Cardiac muscle cell (in vitro differentiated cells and primary cell): ENCODE results near the gene STAT2. TPM values are rescaled to one million over a fixed set of nuclear protein-coding genes. Genes with fewer than 3 reads are reported as not detected.

Experiments
- DNase-seq, 2 donors: peaks; one replicate each; pipeline versions ENCODE4 v3.0.0 to v3.0.0-alpha.2; 2010 to 2017; ENCODE audit warnings: low read depth in 1 of 2, low spot score in 1 of 2
- H3K27ac ChIP-seq: fragments of 200-600 bp; sonication (generic); 2 replicates; pipeline ENCODE4 v1.5.1; 2016
- H3K27me3 ChIP-seq: fragments of 200-600 bp; sonication (generic); 2 replicates; pipeline ENCODE4 v1.6.0; 2016; ENCODE audit warnings: control low read depth
- H3K36me3 ChIP-seq: fragments of 200-600 bp; sonication (generic); 2 replicates; pipeline ENCODE4 v1.5.1; 2016; ENCODE audit warnings: control low read depth
- H3K4me1 ChIP-seq: fragments of 200-600 bp; sonication (generic); 2 replicates; pipeline ENCODE4 v1.8.1; 2017; ENCODE audit warnings: low read depth, mild to moderate bottlenecking, mixed run types
- H3K4me3 ChIP-seq: fragments of 200-600 bp; sonication (generic); 2 replicates; pipeline ENCODE4 v1.5.1; 2016; ENCODE audit warnings: mild to moderate bottlenecking
- H3K9me3 ChIP-seq: fragments of 200-600 bp; sonication (generic); 2 replicates; pipeline ENCODE4 v1.5.1; 2017; ENCODE audit warnings: low read depth, mild to moderate bottlenecking, control low read depth
- polyA plus RNA-seq: library from polyadenylated mRNA; unstranded; fragments of >200 nt; fragmentation: Nextera tagmentation; extraction: Ambion mirVana; gene quantifications from 2 replicates; pipeline ENCODE4 v1.2.1, GENCODE V29; 2016
- total RNA-seq: library from RNA; depleted of rRNA; stranded (reverse); fragments of >200 nt; gene quantifications from 2 replicates; pipeline ENCODE4 v1.2.3, GENCODE V29; 2016
- TF ChIP-seq, protein P1 (sequence below): IDR thresholded peaks from 2 replicates; pipeline ENCODE4 v1.5.1; 2012; ENCODE audit warnings: low read depth, mild to moderate bottlenecking, low read length

STAT2 gene
- total and polyA plus RNA-seq, 2 experiments from 2014 or later, result 56.2 to 78.7 TPM

GRCh38 chr12:56377989-56378316 lies 18.0 kb upstream of the STAT2 start:
- TF ChIP-seq, protein P1, sequence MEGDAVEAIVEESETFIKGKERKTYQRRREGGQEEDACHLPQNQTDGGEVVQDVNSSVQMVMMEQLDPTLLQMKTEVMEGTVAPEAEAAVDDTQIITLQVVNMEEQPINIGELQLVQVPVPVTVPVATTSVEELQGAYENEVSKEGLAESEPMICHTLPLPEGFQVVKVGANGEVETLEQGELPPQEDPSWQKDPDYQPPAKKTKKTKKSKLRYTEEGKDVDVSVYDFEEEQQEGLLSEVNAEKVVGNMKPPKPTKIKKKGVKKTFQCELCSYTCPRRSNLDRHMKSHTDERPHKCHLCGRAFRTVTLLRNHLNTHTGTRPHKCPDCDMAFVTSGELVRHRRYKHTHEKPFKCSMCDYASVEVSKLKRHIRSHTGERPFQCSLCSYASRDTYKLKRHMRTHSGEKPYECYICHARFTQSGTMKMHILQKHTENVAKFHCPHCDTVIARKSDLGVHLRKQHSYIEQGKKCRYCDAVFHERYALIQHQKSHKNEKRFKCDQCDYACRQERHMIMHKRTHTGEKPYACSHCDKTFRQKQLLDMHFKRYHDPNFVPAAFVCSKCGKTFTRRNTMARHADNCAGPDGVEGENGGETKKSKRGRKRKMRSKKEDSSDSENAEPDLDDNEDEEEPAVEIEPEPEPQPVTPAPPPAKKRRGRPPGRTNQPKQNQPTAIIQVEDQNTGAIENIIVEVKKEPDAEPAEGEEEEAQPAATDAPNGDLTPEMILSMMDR, result no peak

DNA sequence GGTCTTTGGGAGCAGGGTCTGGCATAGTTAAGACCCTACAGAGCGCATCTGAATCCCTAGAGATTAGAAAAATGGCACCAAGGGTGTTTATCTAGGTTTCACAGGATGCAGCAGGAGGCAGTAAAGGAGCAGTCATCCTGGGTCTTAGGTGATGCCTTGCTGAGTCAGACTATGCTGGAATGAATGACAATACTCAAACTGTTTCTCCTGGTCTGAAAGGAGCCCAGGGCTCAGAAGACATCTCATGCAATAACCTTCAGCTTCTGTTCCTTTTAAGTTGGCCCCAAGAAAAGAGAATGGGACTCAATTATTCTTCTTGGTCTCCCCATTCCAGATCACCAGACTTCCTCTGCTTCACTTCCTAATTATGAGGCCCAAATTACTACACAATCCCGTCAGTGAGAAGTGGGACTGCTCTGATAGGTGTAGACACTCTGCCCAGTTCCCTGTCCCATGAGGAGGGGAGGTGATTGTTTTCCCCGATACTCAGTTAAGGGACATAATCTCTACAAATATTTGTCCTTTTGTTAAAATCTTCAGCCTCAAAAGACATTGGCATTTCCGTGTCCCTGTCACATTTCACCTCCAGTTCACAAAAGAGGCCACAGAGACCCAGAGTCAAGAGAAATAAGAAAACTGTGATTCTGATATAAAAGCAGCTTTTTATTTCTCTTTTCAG lies 17.5 kb upstream of the STAT2 start:
- no peak overlapping the region for H3K4me3 ChIP-seq
- DNase-seq, result no peak
- TF ChIP-seq, protein P1, result no peak

More at GRCh38 chr12:56377989-56378316, 18.0 kb upstream of the STAT2 start:
- H3K4me3 ChIP-seq, result no peak overlapping the region
- H3K27ac ChIP-seq, result no peak overlapping the region
- no peaks in the 10 kb centered on the region for H3K4me1 ChIP-seq
- H3K36me3 ChIP-seq, result no peaks in the 10 kb centered on the region
- no peak for DNase-seq
- no peaks in the 10 kb centered on the region for H3K9me3 ChIP-seq
- H3K27me3 ChIP-seq, result no peaks in the 10 kb centered on the region

DNA sequence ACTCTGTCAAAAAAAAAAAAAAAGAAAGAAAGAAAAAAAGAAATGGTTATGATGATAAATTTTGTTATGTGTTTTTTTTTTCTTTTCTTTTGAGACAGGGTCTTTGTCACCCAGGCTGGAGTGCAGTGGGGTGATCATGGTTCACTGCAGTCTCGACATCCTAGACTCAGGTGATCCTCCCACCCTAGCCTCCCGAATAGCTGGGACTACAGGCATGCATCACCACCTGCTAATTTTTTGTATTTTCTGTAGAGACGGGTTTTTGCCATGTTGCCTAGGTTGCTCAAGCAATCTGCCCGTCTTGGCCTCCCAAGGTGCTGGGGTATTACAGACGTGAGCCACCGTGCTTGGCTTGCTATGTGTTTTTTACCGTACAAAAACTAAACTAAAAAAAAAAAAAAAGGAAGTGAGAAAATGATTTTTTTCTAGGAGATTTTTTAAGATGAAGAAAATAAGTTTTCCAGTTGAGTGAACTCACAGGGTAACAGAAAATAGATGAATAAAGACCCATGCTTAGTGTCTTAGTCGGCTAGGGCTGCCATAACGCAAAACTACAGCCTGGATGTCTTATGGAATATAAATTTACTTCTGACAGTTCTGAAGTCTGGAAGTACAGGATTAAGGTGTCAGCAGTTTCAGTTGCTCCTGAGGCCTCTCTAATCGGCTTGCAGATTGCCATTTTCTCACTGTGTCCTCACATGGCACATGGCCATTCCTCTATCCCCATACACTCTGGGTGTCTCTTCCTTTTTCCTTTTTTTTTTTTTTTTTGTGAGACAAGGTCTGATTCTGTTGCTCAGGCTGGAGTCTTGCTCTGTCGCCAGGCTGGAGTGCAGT lies 15.9 kb upstream of the STAT2 start:
- TF ChIP-seq, protein P1, result no peak
- H3K27me3 ChIP-seq, result no peaks in the 10 kb centered on the region
- H3K9me3 ChIP-seq, result no peaks in the 10 kb centered on the region
- H3K36me3 ChIP-seq, result no peaks in the 10 kb centered on the region
- no peak overlapping the region for H3K4me3 ChIP-seq
- no peak overlapping the region for H3K27ac ChIP-seq
- H3K4me1 ChIP-seq, result no peaks in the 10 kb centered on the region
- no peak for DNase-seq

More for the DNA sequence above, 17.5 kb upstream of the STAT2 start:
- no peaks in the 10 kb centered on the region for H3K27me3 ChIP-seq
- H3K4me1 ChIP-seq, result no peaks in the 10 kb centered on the region
- no peaks in the 10 kb centered on the region for H3K9me3 ChIP-seq
- no peak overlapping the region for H3K27ac ChIP-seq
- H3K36me3 ChIP-seq, result no peaks in the 10 kb centered on the region

- Histone ChIP-seq H3K9me3 (no peaks in the 10 kb centered on the region), H3K4me1 (no peaks in the 10 kb centered on the region), H3K36me3 (no peaks in the 10 kb centered on the region), H3K27me3 (no peaks in the 10 kb centered on the region), H3K27ac (no peak overlapping the region), H3K4me3 (no peak overlapping the region)
- DNase-seq, result no peak
- TF ChIP-seq, protein P1, result no peak
Observed at GRCh38 chr12:56374726-56375597, 15.1 kb upstream of the STAT2 start.

- Histone ChIP-seq H3K27me3 (no peaks in the 10 kb centered on the region), H3K4me1 (no peaks in the 10 kb centered on the region), H3K27ac (no peak overlapping the region), H3K36me3 (no peaks in the 10 kb centered on the region), H3K9me3 (no peaks in the 10 kb centered on the region), H3K4me3 (no peak overlapping the region)
- no peak for DNase-seq
- TF ChIP-seq, protein P1, result no peak
Observed at GRCh38 chr12:56373515-56373914, 13.6 kb upstream of the STAT2 start.
